Vagina (tissue), 2 donors: ENCODE results near the gene NIPAL3. TPM values are rescaled to one million over a fixed set of nuclear protein-coding genes. Genes with fewer than 3 reads are reported as not detected.
A peak's percentile ranks its signal among the peaks of the same experiment; 100 is the strongest.
"Not testable (repeated sequence)": the region's sequence is repeated elsewhere in the genome, so short reads cannot be mapped to it uniquely, and the experiment has no call there.

Source experiments
- DNase-seq, 2 donors: peaks; one replicate each; pipeline ENCODE4 v3.0.0-alpha.2; 2017; ENCODE audit errors: extremely low spot score in 2 of 2
- H3K27ac ChIP-seq: fragments of 200-600 bp; sonication (generic); one replicate; pipeline ENCODE4 v1.5.1; 2019
- H3K27me3 ChIP-seq: fragments of 200-600 bp; sonication (generic); one replicate; pipeline ENCODE4 v1.5.1; 2019
- H3K36me3 ChIP-seq, 2 donors: fragments of 200-600 bp; sonication (generic); one replicate each; pipeline ENCODE4 v1.5.1; 2017 to 2019
- H3K4me1 ChIP-seq: fragments of 200-600 bp; sonication (generic); one replicate; pipeline ENCODE4 v1.5.1; 2019
- H3K4me3 ChIP-seq, 2 donors: fragments of 200-600 bp; sonication (generic); 1 replicate in 1 of 2; 2 replicates in 1 of 2; pipeline ENCODE4 v1.5.1; 2016 to 2019
- H3K9me3 ChIP-seq: fragments of 200-600 bp; sonication (generic); one replicate; pipeline ENCODE4 v1.5.1; 2019
- POLR2A ChIP-seq, 2 donors: fragments of 450-650 bp; IDR thresholded peaks; one replicate each; pipeline ENCODE4 v1.6.1; 2017; ENCODE audit warnings: antibody characterized with exemption in 2 of 2, mild to moderate bottlenecking in 2 of 2, moderate library complexity in 2 of 2
- POLR2AphosphoS5 ChIP-seq, 2 donors: sonication (generic); formaldehyde crosslinking; IDR thresholded peaks; one replicate each; pipeline ENCODE4 v1.9.0; 2017; ENCODE audit warnings: antibody characterized with exemption in 2 of 2, mild to moderate bottlenecking in 2 of 2, low read depth in 1 of 2; ENCODE audit not compliant: insufficient read depth in 1 of 2
- intact Hi-C: fragments of 100-400 bp; cut with DNase I; formaldehyde crosslinking; loops from one replicate; pipeline ENCODE4 v1.15.1; 2023
- total RNA-seq: library from RNA; depleted of rRNA; stranded (reverse); fragments of >200 nt; gene quantifications from one replicate; pipeline ENCODE4 v1.2.3, GENCODE V29; 2016
- TF ChIP-seq, protein P1 (sequence below), 3 experiments: fragments of 450-650 bp in 2 of 3; fragments of 200-600 bp in 1 of 3; sonication (generic) in 1 of 3; IDR thresholded peaks; one replicate each; pipeline ENCODE4 v1.5.1; 2017 to 2019; ENCODE audit warnings: antibody characterized with exemption in 3 of 3, mild to moderate bottlenecking in 2 of 3, moderate library complexity in 2 of 3

Gene NIPAL3
- total RNA-seq, 1 donor from 2014 or later, result 21.1 TPM

DNA sequence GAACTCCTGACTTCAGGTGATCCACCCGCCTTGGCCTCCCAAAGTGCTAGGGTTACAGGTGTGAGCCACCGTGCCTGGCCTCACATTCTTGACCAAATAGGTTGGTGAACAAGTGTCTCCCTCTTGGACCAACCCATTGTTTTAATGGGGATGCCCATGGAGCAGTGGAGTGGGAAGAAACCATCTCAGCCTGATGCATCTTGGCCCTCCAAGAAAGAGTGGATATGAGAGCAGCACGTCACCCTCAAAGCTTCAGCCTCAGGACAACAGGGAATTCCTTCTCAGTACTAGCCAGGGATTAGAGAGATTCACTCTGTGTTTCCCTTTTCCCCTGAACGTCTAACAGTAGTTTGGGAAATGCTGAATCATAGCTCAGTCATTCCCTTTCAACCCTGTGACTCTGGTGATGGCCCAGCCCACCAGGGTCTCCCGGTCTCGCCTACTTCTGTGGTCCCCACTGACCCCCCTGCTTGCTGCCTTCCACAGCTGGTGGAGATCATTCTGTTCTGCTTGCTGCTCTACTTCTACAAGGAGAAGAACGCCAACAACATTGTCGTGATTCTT is 37.4 kb downstream of the NIPAL3 start:
- Histone ChIP-seq H3K27ac (no peak overlapping the region), H3K4me1 (no peaks in the 10 kb centered on the region), H3K36me3 (peaks cover 0 to 38% of the 10 kb centered on the region in 2 donors), H3K9me3 (no peaks in the 10 kb centered on the region), H3K4me3 (no peak overlapping the region), H3K27me3 (no peaks in the 10 kb centered on the region)
- TF ChIP-seq, protein P1, sequence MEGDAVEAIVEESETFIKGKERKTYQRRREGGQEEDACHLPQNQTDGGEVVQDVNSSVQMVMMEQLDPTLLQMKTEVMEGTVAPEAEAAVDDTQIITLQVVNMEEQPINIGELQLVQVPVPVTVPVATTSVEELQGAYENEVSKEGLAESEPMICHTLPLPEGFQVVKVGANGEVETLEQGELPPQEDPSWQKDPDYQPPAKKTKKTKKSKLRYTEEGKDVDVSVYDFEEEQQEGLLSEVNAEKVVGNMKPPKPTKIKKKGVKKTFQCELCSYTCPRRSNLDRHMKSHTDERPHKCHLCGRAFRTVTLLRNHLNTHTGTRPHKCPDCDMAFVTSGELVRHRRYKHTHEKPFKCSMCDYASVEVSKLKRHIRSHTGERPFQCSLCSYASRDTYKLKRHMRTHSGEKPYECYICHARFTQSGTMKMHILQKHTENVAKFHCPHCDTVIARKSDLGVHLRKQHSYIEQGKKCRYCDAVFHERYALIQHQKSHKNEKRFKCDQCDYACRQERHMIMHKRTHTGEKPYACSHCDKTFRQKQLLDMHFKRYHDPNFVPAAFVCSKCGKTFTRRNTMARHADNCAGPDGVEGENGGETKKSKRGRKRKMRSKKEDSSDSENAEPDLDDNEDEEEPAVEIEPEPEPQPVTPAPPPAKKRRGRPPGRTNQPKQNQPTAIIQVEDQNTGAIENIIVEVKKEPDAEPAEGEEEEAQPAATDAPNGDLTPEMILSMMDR (IDR thresholded peaks at IDR 0.05), result no peak
- TF ChIP-seq POLR2A (IDR thresholded peaks at IDR 0.05) (no peak), POLR2AphosphoS5 (IDR thresholded peaks at IDR 0.05; ENCODE audit: insufficient read depth in 1 of 2, low read depth in 1 of 2) (no peak)
- intact Hi-C loops, result no loop called here
- peak in 1 of 2 donors; percentile 31 for DNase-seq

GRCh38 chr1:24454673-24455072 is 39.1 kb downstream of the NIPAL3 start:
- no peak overlapping the region for H3K4me3 ChIP-seq
- TF ChIP-seq, protein P1 (IDR thresholded peaks at IDR 0.05), result no peak
- TF ChIP-seq POLR2A (IDR thresholded peaks at IDR 0.05) (no peak), POLR2AphosphoS5 (IDR thresholded peaks at IDR 0.05; ENCODE audit: insufficient read depth in 1 of 2, low read depth in 1 of 2) (no peak)
- intact Hi-C loops, result no loop called here
- H3K27ac ChIP-seq, result no peak overlapping the region
- no peaks in the 10 kb centered on the region for H3K9me3 ChIP-seq
- H3K36me3 ChIP-seq, result peaks cover 0 to 48% of the 10 kb centered on the region in 2 donors
- H3K4me1 ChIP-seq, result no peaks in the 10 kb centered on the region
- no peaks in the 10 kb centered on the region for H3K27me3 ChIP-seq
- DNase-seq, result no peak

GRCh38 chr1:24455272-24455671 is 39.7 kb downstream of the NIPAL3 start:
- Histone ChIP-seq H3K36me3 (peaks cover 0 to 43% of the 10 kb centered on the region in 2 donors), H3K4me3 (no peak overlapping the region), H3K4me1 (no peaks in the 10 kb centered on the region), H3K27ac (no peak overlapping the region), H3K9me3 (no peaks in the 10 kb centered on the region), H3K27me3 (no peaks in the 10 kb centered on the region)
- intact Hi-C loops, result no loop called here
- peak in 1 of 2 donors; percentile 2 for DNase-seq
- TF ChIP-seq, protein P1 (IDR thresholded peaks at IDR 0.05), result no peak
- TF ChIP-seq POLR2A (IDR thresholded peaks at IDR 0.05) (no peak), POLR2AphosphoS5 (IDR thresholded peaks at IDR 0.05; ENCODE audit: insufficient read depth in 1 of 2, low read depth in 1 of 2) (no peak)

GRCh38 chr1:24457866-24458265 is 42.3 kb downstream of the NIPAL3 start:
- TF ChIP-seq POLR2AphosphoS5 (IDR thresholded peaks at IDR 0.05; ENCODE audit: insufficient read depth in 1 of 2, low read depth in 1 of 2) (no peak), POLR2A (IDR thresholded peaks at IDR 0.05) (no peak)
- TF ChIP-seq, protein P1 (IDR thresholded peaks at IDR 0.05), result no peak
- DNase-seq, result no peak
- Histone ChIP-seq H3K36me3 (peaks cover 0 to 30% of the 10 kb centered on the region in 2 donors), H3K9me3 (no peaks in the 10 kb centered on the region), H3K4me1 (no peaks in the 10 kb centered on the region), H3K4me3 (no peak overlapping the region), H3K27me3 (no peaks in the 10 kb centered on the region), H3K27ac (no peak overlapping the region)
- intact Hi-C loops, result no loop called here

- intact Hi-C loops, result no loop called here
- TF ChIP-seq POLR2AphosphoS5 (IDR thresholded peaks at IDR 0.05; ENCODE audit: insufficient read depth in 1 of 2, low read depth in 1 of 2) (no peak), POLR2A (IDR thresholded peaks at IDR 0.05) (no peak)
- TF ChIP-seq, protein P1 (IDR thresholded peaks at IDR 0.05), result no peak
- H3K27me3 ChIP-seq, result no peaks in the 10 kb centered on the region
- H3K9me3 ChIP-seq, result no peaks in the 10 kb centered on the region
- no peak for DNase-seq
- H3K4me1 ChIP-seq, result no peaks in the 10 kb centered on the region
- no peak overlapping the region for H3K4me3 ChIP-seq
- H3K36me3 ChIP-seq, result peaks cover 0 to 28% of the 10 kb centered on the region in 2 donors
- H3K27ac ChIP-seq, result no peak overlapping the region
Measured at GRCh38 chr1:24459551-24460266, 44.1 kb downstream of the NIPAL3 start.

GRCh38 chr1:24462128-24462527 is 46.5 kb downstream of the NIPAL3 start:
- H3K27me3 ChIP-seq, H3K4me1 ChIP-seq, H3K9me3 ChIP-seq, H3K27ac ChIP-seq, H3K4me3 ChIP-seq, DNase-seq, intact Hi-C loops: not testable (repeated sequence)
- H3K36me3 ChIP-seq, result peaks cover 0 to 21% of the 10 kb centered on the region in 2 donors
